ACHN (cell line): ENCODE results near the gene CBX7.

ENCODE experiments used
- DNase-seq: peaks from one replicate; pipeline ENCODE4 v3.0.0-alpha.2; 2015
- in situ Hi-C: cut with HindIII; loops from 2 replicates; pipeline ENCODE4 v1.10.0; 2017; ENCODE audit warnings: low sequenced_read_pairs, low pct_ligation_motif_present, low pct_unique_long_range_greater_than_20kb

CBX7 gene

GRCh38 chr22:39152511-39153219 is at the start of gene CBX7:
Gene CBX7 (minus strand): TSS chr22:39152680. CDS start chr22:39152444, 236 bp downstream.
- in situ Hi-C loops, result no loop called here
- peak; percentile 84 for DNase-seq

- in situ Hi-C loops, result no loop called here
- DNase-seq, result no peak
These were observed 45.1 kb upstream of the CBX7 start for GRCh38 chr22:39197578-39197977.

- in situ Hi-C loops, result no loop called here
- no peak for DNase-seq
These were observed 41.6 kb upstream of the CBX7 start for GRCh38 chr22:39194098-39194497.

- no peak for DNase-seq
- in situ Hi-C loops, result no loop called here
These were observed 36.3 kb upstream of the CBX7 start for GRCh38 chr22:39188809-39189208.

- in situ Hi-C loops, result no loop called here
- DNase-seq, result no peak
These were observed 33.1 kb upstream of the CBX7 start for GRCh38 chr22:39185601-39186012.

DNA sequence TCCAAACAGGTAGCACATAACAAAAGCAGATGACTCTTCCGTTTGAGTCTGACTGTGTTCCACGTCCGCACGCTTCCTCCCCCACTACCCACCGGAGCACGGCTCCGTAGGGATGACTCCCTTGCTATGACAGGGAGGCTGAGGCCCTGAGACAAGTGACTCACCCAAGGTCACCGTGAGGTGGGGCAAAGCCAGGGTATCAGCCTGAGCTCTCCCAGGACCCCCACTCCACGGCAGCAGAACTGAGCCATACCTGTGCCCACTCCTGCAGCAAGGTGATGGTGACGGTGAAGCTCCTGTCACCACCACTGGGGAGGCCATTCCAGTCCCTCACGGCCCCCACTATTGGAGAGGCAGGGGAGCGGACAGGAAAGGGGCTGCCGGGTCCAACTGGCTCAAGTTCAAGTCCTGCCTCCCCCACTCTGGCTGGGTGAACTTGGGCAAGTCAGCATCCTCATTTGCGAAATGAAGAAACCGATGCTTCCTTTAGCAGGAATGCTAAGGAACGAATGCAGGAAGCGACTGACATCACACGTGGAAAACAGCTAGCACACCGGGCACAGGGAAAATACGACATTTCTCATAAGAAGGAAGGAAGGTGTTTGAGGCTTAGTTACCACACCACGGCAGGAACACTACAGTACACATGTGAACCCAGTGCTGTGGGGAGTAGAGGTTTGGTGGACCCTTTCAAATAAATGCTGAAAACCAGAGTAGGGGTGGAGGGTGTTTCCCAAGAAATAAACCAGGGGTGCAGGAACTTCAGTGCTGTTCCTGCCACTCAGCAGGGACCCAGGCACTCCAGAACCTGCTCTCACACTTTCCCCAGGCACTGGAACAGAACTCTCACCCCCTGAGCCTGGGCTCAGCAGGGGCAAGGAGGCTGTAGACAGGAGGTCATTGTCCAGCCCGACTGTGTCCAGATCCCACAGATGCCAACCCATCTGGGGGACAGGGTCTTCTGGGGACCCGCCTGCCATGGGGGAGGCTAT is 32.4 kb upstream of the CBX7 start:
- in situ Hi-C loops, result no loop called here
- DNase-seq, result no peak

- peak; percentile 92 for DNase-seq
- in situ Hi-C loops, result no loop called here
These were observed 31.6 kb upstream of the CBX7 start for GRCh38 chr22:39183991-39184585.

- DNase-seq, result no peak
These were observed 30.1 kb upstream of the CBX7 start for GRCh38 chr22:39182478-39183030.

DNA sequence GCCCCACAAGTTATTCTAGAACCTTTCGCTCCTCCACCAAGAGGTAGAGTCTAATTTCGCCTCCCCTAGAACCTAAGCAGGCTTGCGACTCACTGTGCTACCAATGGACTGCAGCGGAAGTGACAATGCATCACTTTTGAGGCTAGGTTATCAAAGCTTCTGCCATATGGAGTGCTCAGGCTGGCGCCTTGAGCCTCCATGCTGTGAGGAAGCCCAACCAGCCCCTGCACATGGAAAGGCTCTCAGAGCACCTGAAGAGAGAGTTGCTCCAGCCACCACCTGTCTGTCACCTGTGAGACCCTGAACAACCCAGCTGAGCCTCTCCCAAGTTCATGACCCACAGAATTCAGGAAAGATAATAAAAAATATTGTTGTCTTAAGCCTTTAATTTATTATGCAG is 29.3 kb upstream of the CBX7 start:
- DNase-seq, result no peak
- in situ Hi-C loops, result no loop called here

More at GRCh38 chr22:39182478-39183030, 30.1 kb upstream of the CBX7 start:
- in situ Hi-C loops, result no loop called here

DNA sequence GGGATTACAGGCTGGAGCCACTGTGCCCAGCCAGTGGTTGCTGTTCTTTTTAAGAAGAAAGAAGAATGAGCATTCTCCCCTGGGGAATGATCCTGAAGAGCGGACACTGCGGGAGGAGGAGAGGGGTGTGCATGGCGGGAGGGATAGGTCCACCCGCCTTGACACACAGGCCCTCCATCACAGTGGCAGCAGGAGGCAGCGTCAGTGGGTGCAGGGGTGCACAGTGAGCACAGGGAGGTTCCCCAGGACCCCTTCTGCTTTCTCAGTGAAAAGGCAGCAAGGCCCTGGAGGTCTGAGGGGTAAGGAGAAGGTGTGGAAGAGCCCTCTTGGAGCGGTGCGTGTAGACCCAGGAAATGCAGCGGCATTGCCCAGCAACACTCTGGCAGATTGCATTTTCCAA is 28.9 kb upstream of the CBX7 start:
- in situ Hi-C loops, result no loop called here
- no peak for DNase-seq

- no peak for DNase-seq
- in situ Hi-C loops, result no loop called here
These were observed 27.4 kb upstream of the CBX7 start for GRCh38 chr22:39179841-39180335.

GRCh38 chr22:39179401-39179827 is 26.9 kb upstream of the CBX7 start:
- in situ Hi-C loops, result no loop called here
- no peak for DNase-seq

DNA sequence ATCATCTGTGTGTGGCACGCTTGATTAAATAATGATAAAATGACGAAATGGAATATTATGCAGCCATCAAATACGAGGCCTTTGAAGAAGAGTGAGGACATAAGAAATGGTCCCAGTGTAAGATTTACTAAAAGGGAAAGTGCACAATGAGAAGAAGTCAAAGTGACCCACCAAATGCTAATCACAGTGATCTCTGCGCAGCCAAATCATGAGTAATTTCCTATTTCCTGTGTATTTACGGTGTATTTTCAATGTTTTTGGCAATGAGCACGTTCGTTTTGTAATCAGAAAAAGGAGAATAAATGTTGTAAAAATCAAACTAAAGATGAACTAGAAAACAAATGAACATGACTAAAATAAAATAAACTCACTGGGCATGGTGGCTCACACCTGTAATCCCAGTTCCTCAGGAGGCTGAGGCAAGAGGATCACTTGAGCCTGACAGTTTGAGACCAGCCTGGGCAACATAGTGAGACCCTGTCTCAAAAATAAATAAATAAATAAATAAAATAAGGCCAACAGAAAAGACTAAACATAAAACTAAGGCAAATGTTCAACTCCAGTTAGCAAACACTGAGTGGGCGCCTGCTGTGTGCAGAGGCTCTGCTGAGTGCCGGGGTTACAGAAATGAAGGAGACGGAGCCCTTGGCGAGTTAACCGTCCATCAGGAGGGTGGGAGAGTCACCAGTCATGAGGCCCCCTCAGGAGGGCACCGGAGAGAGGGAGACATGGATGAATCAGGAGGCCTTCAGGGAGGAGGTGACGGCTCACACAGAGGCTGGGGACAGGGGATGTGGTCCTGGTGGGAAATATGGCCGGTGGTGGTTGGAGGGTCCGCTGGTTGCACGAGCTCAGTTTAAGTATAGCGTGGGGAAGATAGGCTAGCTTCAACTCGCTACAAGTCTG is 26.0 kb upstream of the CBX7 start:
- in situ Hi-C loops, result no loop called here
- DNase-seq, result no peak

- in situ Hi-C loops, result no loop called here
- DNase-seq, result no peak
These were observed 25.3 kb upstream of the CBX7 start for GRCh38 chr22:39177791-39178190.

DNA sequence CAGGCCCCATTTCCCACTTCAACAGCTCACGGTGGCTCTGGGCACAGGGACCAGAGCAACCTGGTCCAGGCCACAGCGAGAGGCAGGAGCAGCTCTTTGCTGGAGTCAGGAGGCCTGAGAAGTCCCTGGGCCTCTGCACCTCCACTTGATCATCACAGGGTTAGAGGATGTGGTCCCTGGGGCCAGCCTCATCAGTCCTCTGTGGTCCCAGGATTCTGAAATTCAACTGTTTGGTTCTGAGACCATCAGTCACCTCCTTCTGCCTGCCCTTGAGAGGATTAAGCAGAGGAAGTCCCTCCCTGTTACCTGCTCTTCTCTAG is 24.9 kb upstream of the CBX7 start:
- DNase-seq, result no peak
- in situ Hi-C loops, result no loop called here

GRCh38 chr22:39176714-39177455 is 24.4 kb upstream of the CBX7 start:
- in situ Hi-C loops, result no loop called here
- DNase-seq, result peak; percentile 23

GRCh38 chr22:39176143-39176713 is 23.7 kb upstream of the CBX7 start:
- in situ Hi-C loops, result no loop called here
- peak; percentile 85 for DNase-seq
